ELF-1 (cell line): Measurements from ENCODE around the gene F12.
A peak's percentile ranks its signal among the peaks of the same experiment; 100 is the strongest.

Source experiments
- DNase-seq: peaks from one replicate; pipeline ENCODE4 v3.0.0-alpha.2; 2016; ENCODE audit warnings: low read depth, low spot score

F12 gene

DNA sequence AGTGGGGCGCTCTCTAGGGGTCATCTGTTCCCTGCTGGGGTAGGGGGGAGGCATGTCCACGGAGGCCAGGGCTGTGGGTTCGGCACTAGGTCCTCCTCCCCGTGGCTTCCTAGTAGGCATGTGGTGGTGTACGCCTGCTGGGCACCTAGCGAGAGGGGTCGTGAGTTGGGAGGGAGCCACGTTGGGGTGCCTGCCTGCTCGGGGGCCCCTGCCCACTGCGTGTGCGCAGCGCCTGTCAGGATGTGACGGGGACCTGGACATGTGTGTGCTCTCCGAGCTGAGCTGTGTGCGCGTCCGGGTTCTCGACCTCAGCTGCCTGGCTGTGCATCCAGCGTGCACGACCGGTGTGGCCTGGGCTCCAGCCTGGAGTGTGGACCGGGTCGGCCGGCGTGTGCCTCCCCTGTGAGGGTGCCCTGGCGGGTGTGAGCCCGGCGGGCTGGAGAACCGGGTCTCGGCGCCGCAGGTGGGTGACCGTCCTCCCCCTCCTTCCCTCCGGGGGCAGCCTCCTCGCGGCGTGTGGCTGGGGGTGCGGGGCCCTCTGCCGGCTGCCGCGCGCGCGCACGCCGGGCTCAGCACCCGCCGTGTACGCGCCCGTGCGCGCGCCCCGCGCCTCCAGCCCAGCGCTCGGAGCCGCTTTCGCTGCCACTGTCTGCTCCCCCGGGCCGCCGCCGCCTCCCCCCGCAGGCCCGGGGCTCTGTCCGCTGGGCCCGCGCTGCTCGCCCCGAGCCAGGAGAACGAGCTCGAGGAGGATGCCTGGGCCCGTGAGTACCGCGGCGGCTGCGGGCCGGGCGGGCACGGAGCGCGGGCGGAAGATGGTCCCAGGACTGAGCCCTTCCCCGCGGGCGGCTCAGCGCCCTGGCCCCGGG lies 37.1 kb upstream of the F12 start, which contains the start of gene PRR7:
PRR7 (plus strand) TSS at position 615 of the 866 bp plus-strand sequence. CDS start 8,254 bp downstream, outside the sequence.
- DNase-seq: peak; percentile 61

DNA sequence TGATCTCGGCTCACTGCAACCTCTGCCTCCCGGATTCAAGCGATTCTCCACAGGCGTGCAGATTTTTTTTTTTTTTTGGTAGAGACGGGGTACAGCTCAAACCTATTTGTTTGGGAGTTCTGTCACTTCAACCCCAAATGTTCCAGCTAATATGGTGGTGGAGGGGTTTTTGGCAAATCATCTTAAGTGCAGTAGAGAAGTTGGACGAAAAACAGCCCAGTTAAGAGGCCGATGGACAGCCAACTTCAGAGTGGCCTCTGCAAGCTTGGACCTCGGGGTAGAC lies 36.5 kb upstream of the F12 start:
- DNase-seq: no peak

DNA sequence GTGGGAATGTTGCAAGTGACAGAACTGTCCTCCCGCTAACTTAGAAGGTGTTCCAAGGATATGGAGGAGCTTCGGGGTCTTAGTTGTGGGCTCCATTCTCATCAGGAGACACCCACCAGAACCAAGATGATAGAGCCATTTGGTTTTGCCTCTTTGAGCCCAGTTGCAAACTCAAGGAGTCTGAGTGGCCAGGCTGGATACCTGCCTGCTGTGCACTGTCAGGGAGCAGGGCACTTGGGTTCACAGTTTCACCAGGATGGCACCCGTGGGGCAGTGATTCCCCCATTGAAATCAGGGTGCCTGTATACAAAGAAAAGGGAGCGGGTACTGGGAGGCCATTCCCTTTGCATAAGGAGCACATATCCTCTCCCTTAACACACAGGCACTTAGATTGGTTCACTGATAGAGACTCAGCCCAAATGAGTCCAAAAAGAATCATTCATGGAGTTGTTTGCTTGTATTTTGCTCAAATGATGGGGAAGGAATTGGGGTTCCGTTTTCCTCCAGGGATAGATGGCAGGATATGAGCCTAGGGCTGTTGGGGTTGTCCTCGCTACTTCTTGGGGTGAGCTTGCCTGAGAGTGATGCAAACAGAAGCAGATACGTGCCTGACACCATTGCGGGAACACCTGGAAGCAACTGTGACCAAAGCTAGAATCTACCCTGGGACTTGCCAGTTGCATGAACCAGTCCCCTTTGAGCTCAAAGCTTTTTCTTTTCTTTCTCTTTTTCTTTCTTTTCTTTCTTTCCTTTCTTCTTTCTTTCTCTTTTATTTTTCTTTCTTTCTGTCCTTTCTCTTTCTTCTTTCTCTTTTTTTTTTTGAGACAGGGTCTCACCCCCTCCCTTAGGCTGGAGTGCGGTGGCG lies 35.9 kb upstream of the F12 start:
- DNase-seq: no peak

DNA sequence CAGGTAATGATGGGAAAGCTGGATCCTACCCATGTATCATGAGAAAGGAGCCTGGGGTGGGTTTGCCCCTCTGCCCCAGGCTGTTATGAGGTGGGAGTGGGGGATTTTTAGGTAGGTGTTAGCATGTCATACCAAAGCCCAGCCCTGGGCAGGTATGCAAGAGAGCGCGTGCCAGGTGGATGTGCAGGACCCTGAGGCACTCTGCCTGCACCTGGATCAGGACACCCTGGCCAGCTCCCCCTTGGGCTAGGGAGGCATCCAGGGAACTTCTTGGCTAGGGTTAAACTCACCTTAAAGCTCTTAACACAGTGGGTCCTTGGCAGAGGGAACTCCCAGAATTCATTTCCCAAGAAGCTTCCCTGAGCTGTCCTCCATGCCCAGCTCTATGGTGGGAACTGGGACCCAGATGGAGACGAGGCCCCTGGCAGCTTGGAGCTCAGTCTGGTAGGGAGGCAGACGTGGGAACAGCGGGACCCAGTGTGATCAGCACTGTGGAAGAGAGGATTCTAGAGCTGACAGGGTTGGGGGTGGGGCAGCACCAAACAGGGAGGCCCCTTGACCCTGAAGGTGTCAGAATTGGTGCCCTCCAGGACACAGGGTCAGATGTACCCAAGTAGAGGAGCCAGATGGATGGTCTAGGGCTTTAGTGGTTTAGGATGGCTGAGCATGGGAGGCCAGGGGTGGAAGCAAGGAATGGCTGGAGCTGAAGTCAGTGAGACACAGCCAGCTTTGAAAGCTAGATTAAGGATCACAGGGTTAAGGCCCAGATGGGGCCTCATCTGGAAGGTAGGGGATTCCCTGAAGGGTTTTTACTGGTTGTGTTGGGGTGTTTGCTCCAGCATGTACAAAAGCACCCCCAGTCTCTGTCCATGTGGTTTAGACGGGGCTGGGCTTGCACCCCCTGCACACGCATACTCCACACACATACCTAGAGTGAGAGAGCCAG lies 35.0 kb upstream of the F12 start:
- DNase-seq: no peak

DNA sequence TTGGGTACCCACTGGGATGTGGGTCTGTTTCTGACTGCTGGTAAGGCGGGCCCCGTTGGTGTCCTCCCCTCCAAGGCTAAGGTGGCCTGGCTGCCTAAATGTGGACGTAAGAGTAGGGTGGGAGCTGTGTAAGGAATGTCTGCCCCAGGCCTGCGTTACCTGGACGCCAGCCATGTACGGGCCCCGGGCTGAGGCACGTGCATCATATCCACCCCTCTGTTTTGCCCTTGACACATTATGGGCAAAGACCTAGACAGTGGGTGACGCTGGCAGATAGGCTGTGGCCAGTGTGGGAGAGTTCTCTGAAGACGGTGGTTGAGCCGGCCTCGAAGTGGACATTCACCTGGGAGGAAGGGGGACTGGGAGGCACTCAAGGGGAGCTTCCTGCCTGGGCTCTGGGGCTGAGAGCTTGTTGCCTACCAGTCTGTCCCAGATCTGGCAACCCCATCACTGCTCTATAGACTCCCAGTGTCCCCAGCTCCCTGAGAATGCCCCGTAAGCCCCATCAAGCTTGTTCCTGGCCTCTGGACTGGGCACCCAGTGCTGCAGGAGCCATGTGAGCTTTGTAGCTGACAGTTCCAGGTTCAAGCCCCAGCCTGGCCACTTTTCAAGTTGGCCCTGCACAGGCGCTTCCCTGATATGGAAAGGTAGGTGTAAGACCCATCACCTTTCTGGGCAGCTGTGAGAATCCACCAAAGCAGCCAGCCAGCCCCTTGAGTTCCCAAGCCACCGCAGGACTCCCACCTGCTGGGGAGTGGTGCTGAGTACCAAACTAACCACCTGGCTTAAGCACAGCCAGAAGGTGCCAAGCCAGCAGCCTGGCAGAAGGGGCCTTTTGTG lies 34.0 kb upstream of the F12 start:
- no peak for DNase-seq

DNA sequence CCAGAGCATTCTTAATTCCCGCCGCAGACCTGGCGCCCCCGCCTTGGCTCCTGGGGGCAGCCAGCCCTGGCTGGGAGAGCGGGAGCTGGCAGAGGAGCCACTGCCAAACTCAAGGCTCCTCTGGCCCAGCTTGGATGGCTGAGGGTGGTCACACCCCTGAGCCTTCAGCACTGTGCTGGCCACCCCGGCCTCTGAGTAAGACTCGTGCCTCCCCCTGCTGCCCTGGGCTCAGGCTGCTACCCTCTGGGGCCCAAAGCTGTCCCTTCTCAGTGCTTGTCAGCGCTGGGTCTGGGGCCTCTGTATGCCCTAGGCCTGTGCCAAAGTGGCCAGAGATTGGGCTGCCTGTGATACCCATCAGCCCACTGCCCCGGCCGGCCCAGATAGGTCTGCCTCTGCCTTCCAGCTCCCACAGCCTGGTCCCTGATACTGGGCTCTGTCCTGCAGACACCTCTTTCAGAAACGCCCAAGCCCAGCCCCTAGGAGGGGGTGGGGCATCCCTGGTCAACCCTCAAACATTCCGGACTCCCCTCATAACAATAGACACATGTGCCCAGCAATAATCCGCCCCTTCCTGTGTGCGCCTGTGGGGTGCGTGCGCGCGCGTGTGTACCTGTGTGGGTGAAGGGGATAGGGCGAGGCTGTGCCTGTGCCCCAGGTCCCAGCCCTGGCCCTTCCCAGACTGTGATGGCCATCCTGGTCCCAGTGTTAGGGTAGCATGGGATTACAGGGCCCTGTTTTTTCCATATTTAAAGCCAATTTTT lies 32.9 kb upstream of the F12 start:
- no peak for DNase-seq

DNA sequence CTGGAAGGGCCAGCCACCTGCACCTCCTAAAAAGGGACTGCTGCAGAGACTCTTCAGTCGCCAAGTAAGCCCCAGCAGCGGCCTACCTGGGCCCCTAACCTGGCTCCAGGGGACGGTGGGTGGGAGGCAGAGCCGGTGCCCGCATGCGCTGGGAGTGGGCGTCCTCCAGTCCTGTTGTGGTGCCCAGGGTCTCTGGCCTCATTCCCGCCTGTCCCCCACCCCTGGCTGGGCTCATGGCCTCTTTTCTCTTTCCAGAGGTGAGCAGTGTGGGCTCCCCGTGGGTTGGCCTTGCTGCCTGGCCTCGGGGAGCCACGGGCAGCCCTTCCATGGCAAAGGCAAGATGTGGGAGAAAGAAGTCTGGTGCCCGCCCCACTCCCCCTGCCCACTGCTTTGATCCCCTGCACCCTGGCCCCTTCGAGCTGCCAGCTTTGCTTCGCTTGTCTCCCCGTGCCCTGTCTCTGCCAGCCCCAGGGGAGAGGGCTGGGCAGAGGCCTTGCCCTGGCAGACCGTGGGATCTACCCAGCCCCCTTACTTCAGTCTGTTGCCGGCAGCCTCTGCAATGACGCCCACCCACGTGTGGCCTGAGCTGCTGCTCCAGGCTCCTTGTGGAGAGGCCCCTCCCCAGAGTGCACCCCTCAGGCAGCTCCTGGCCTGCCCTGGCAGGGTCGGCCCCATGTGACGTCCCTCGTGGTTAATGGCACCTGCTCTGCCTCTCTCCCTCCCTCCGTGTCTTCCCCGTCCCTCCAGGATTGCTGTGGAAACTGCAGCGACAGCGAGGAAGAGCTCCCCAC lies 31.8 kb upstream of the F12 start:
- no peak for DNase-seq

DNA sequence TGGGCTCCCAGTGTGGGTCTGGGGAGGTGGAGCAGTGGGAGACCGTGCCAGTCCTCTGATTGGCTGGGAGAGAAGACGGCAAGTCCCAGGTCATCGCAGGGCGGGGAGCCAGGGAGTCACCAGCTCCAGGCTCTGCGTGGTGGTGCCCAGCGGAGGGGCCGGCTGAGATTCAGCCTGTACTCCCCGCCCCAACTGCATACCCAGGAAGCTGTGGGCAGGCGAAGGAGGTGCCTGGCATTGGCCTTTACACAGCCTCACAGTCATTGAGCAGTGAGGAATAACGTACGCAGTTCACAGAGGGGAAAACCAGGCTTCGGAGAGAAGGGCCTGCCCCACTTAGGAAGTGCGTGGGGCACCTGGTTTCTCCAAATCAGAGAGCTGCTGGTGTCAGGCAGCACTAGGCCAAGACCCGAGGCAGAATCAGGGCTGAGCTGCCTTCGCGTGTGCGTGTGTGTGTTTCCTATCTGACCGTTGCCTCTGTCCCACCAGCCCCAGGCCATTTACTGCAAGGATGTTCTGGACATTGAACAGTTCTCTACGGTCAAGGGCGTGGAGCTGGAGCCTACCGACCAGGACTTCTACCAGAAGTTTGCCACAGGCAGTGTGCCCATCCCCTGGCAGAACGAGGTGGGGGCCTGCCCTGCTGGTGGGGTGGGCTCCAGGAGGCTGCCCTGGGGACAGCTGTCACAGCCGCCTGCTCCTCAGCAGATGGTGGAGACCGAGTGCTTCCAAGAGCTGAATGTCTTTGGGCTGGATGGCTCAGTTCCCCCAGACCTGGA lies 31.0 kb upstream of the F12 start:
- no peak for DNase-seq

DNA sequence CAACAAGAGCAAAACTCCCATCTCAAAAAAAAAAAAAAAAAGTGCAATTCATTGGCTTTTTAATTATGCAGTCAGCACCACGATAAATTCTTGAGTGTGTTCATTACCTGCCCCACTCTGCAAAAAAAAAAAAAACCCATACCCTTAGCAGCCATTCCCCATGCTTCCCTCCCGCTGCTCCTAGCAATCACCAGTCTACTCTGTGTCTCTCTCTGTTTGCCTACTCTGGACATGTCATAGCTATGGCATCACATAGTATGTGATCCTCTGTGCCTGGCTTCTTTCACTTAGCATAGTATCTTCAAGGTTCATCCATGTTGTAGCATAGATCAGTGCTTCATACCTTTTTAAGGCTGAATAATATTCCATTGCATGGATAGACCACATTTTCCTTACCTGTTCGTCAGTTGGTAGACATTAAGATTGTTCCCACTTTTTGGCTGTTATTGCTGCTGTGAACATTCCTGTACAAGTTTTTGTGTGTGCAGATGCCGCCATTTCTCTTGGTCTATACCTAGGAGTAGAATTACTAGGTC lies 30.2 kb upstream of the F12 start:
- DNase-seq: no peak

DNA sequence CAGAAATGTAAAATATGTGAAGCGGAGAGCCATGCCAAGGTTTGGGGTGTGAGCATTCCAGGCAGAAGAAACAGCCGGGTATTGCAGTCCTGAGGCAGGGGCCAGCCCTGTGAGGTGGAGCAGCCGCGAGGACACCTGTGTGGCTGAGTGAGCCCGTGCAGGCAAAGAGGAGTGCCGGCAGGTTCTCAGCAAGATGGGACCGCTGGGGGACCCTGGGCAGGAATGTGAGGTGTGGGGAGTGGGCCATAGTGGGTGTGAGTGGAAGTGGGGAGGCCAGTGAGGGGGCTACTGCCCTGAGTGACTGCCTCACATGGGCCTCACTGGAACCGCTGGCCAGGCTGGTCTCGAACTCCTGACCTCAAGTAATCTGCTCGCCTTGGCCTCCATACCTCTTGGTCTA lies 29.1 kb upstream of the F12 start:
- no peak for DNase-seq

DNA sequence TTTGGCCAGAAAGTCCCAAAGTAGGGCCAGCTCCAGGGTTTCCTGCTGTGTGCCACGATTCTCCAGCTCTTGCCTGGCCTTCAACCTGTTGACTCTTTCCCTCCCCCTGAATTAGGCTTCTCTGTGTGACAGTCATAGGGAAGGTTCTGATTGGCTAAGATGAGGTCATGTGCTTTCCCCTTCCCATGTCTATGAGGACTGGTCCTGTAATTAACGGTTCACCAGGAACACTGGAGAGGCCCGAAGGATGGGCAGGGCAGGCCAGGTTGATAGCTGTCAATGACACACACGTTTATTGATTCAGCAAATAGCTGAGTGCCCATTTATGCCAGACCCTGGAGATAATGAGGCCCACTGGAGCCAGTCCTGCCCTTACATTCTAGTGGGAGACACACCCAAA lies 28.3 kb upstream of the F12 start:
- DNase-seq: no peak

DNA sequence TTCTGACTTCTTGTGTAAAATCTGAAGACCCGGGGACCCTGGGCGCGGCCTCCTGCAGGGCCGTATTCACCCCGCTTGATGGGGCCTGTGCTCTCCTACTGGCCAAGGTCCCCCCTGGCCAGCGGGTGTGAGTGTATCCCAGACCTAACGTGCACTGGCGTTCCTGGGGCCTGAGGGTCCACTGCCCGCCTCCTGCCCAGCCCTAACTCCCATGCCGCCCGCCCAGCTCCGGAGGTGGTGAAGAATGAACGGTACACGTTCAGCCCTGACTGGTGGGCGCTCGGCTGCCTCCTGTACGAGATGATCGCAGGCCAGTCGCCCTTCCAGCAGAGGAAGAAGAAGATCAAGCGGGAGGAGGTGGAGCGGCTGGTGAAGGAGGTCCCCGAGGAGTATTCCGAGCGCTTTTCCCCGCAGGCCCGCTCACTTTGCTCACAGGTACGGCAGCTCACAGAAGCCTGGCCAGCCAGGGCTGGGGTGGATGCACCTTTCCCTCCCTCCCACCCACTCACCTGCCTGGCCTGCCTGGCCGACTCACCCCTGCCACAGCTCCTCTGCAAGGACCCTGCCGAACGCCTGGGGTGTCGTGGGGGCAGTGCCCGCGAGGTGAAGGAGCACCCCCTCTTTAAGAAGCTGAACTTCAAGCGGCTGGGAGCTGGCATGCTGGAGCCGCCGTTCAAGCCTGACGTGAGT lies 26.6 kb upstream of the F12 start:
- no peak for DNase-seq

DNA sequence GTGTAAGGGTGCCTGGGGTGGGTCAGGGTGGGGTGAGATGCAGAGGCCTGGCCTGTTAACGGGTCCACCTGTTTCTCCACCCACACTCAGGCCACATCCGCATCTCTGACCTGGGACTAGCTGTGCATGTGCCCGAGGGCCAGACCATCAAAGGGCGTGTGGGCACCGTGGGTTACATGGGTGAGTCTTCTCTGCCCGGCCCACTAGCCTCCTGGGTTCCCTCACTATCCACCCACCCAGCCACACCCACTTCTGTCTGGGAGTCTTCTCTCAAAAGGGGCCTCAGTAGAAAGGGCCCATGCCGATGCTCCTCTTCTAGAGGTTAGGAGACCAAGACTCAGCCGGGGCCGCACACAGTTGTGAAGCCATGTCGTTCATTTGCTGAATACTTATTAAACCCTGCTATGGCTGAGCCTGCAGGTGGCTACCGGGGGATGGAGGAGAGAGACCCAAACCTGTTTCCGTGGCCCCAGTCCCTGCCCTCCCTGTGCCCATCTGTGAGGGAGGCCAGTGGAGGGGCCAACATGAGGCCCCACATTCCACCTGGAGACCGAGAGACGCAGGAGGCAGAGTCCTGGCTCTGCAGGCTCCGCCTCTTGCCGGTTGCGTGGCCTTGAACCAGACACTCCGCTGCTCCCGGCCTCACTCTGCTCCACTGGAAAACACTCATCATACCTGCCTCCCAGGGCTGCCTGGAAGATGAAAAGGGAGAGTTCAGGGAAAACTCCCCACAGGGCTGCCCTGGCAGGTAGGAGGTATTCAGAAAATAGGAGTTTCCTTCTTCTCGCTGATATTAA lies 25.8 kb upstream of the F12 start:
- DNase-seq: no peak

DNA sequence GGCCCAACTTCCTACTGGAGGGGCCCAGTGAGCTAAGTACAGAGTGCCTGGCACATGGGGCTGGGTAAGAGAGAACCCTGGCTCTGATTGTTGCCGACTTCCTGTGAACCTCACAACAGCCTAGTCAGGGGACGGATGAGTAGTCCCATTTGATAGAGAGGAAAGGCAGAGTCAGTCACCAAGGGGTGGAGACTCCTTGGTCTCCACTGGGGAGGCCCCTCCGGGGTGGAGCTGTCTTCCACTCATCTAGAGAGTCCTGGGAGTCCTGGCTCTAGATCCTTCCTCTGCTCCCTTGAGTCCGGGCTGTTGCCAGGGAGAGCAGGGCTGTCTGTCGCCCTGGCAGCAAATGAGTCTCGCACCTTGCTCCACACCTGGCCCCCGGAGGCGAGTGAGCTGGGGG lies 25.1 kb upstream of the F12 start:
- DNase-seq: no peak

DNA sequence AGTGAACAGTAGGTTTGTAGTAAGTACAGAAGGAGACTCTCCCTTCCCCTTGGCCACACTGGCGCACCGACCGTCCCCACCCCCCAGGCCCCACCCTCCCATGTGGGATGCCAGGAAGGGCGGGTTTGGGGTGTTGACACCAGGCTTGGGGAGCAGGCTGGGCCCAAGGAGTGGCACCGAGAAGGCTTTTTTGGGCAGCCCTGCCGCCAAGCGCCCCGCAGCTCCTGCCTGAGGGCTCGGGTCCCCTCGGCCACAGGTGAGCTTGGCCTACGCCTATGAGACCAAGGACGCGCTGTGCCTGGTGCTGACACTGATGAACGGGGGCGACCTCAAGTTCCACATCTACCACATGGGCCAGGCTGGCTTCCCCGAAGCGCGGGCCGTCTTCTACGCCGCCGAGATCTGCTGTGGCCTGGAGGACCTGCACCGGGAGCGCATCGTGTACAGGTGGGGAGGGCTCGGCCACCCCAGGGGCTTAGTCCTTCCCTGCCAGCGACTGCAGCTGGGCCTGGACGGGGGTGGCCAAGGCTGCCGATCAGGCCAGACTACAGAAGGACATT lies 24.4 kb upstream of the F12 start:
- no peak for DNase-seq

DNA sequence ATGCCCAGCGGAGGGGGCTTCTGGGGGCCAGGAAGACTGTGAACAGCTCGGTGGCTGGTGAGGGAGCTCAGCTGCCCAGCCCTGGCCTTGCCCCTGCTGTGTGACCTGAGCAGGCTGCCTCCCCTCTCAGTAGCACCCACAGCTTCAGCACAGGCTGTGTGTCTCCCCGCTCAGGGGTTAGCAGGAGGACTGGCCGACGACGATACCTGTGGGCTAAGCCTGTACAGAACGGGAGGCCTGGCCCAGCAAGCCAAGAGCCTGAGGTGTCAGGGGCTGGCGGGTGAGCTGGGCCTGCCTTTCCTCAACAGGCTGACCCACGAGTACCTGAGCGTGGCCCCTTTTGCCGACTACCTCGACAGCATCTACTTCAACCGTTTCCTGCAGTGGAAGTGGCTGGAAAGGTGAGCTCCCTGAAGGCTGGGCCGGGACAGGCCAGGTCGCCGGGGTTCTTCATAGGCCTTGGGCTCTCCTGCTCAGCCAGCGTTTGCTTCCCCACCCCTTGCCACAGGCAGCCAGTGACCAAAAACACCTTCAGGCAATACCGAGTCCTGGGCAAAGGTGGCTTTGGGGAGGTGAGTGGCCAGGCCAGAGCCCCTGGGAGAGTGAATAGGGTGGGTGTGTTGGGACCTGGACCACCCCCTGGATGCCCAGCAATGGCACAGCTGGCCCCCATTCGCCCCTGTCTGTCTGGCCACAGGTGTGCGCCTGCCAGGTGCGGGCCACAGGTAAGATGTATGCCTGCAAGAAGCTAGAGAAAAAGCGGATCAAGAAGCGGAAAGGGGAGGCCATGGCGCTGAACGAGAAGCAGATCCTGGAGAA lies 23.7 kb upstream of the F12 start:
- DNase-seq: no peak
